Measurements from ENCODE around the gene CHKA. TPM values are rescaled to one million over a fixed set of nuclear protein-coding genes. Genes with fewer than 3 reads are reported as not detected.

CHKA gene
- total and polyA plus RNA-seq, 2 of the 8 experiments (the other 6 are each of a cell fraction or from before 2014, with no cell fraction given) = 61.2 to 86.6 TPM

DNA sequence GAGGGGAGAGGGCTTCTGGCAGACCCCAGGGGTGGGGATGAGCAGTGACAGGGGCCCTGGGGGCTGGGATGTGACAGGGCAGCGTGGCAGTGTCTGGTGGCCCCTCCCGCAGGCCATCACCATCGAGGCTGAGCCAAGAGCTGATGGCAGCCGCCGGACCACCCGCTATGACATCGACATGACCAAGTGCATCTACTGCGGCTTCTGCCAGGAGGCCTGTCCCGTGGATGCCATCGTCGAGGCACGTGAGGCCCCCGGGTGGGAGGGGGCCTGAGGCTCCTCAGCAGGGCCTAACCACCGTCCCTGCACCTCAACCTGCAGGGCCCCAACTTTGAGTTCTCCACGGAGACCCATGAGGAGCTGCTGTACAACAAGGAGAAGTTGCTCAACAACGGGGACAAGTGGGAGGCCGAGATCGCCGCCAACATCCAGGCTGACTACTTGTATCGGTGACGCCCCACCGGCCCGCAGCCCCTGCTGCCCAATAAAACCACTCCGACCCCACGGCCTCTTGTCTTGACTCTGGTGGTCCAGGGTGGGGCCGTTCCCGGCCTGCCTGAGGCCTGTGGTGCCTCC, 85.0 kb downstream of the CHKA start (continued):
- TF ChIP-seq, protein P1, sequence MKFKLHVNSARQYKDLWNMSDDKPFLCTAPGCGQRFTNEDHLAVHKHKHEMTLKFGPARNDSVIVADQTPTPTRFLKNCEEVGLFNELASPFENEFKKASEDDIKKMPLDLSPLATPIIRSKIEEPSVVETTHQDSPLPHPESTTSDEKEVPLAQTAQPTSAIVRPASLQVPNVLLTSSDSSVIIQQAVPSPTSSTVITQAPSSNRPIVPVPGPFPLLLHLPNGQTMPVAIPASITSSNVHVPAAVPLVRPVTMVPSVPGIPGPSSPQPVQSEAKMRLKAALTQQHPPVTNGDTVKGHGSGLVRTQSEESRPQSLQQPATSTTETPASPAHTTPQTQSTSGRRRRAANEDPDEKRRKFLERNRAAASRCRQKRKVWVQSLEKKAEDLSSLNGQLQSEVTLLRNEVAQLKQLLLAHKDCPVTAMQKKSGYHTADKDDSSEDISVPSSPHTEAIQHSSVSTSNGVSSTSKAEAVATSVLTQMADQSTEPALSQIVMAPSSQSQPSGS (IDR thresholded peaks at IDR 0.05; ENCODE audit: low read length) = no peak
- TF ChIP-seq MAFK (IDR thresholded peaks at IDR 0.05; ENCODE audit: low read depth, low read length) (no peak), SIRT6 (IDR thresholded peaks at IDR 0.05; ENCODE audit: low read length) (no peak), NANOG (IDR thresholded peaks at IDR 0.05; ENCODE audit: insufficient read depth, low read depth, low read length, poor library complexity, severe bottlenecking) (no peak), SAP30 (IDR thresholded peaks at IDR 0.05; ENCODE audit: insufficient read depth, insufficient replicate concordance, low read length) (no peak), POU5F1 (IDR thresholded peaks at IDR 0.05; ENCODE audit: low read depth, low read length) (no peak), CHD2 (IDR thresholded peaks at IDR 0.05; ENCODE audit: low read length) (no peak)

All from H1 (cell line).